Keratinocyte (primary cell): Measurements from ENCODE around the gene NFATC3. TPM values are rescaled to one million over a fixed set of nuclear protein-coding genes. Genes with fewer than 3 reads are reported as not detected.

Source experiments
- DNase-seq: peaks from one replicate; pipeline ENCODE4 v3.0.0-alpha.2; 2011; ENCODE audit warnings: low read depth, missing footprints, low spot score
- FAIRE-seq: peaks from 2 replicates; lab custom pipeline; 2011; peaks lifted over from hg19 to GRCh38; lab: Jason Lieb, UNC
- H2AFZ ChIP-seq: 2 replicates; pipeline ENCODE4 v1.6.0; 2012; ENCODE audit warnings: low read length, control low read depth, inconsistent platforms; ENCODE audit not compliant: control insufficient read depth
- H3K27ac ChIP-seq: 2 replicates; pipeline ENCODE4 v1.5.1; 2011; ENCODE audit warnings: low read length; ENCODE audit not compliant: control insufficient read depth, insufficient read depth
- H3K27me3 ChIP-seq: 3 replicates; pipeline ENCODE4 v1.6.0; 2011; ENCODE audit warnings: low read length; ENCODE audit not compliant: control insufficient read depth, insufficient read depth; ENCODE audit errors: extremely low read depth
- H3K36me3 ChIP-seq, 2 experiments: 2 replicates in 1 of 2; 3 replicates in 1 of 2; pipeline ENCODE4 v1.5.1; 2011; ENCODE audit warnings: low read length in 2 of 2, mild to moderate bottlenecking in 1 of 2; ENCODE audit not compliant: control insufficient read depth in 2 of 2, insufficient read depth in 2 of 2; ENCODE audit errors: extremely low read depth in 1 of 2
- H3K4me1 ChIP-seq: 3 replicates; pipeline ENCODE4 v1.5.1; 2011; ENCODE audit warnings: low read length; ENCODE audit not compliant: control insufficient read depth, insufficient read depth; ENCODE audit errors: extremely low read depth
- H3K4me2 ChIP-seq: 3 replicates; pipeline ENCODE4 v1.6.0; 2011; ENCODE audit warnings: low read depth, low read length; ENCODE audit not compliant: control insufficient read depth, insufficient read depth; ENCODE audit errors: extremely low read depth
- H3K4me3 ChIP-seq, 3 experiments: fragments of 200-600 bp in 1 of 3; sonication (generic) in 1 of 3; 2 replicates in 2 of 3; 3 replicates in 1 of 3; pipeline ENCODE4 v1.5.1; 2011 to 2016; ENCODE audit warnings: low read length in 3 of 3, mild to moderate bottlenecking in 3 of 3, control low read depth in 2 of 3, inconsistent platforms in 1 of 3, low read depth in 1 of 3, mixed read lengths in 1 of 3, mixed run types in 1 of 3, moderate library complexity in 1 of 3; ENCODE audit not compliant: control insufficient read depth in 2 of 3, insufficient read depth in 2 of 3; ENCODE audit errors: extremely low read depth in 1 of 3
- H3K79me2 ChIP-seq: 2 replicates; pipeline ENCODE4 v1.6.0; 2012; ENCODE audit warnings: low read length; ENCODE audit not compliant: control insufficient read depth, insufficient read depth
- H3K9ac ChIP-seq: 3 replicates; pipeline ENCODE4 v1.6.0; 2011; ENCODE audit warnings: low read length; ENCODE audit not compliant: control insufficient read depth, insufficient read depth; ENCODE audit errors: extremely low read depth
- H3K9me1 ChIP-seq: 3 replicates; pipeline ENCODE4 v1.6.0; 2011; ENCODE audit warnings: low read length; ENCODE audit not compliant: control insufficient read depth, insufficient read depth; ENCODE audit errors: extremely low read depth
- H3K9me3 ChIP-seq: 2 replicates; pipeline ENCODE4 v1.5.1; 2012; ENCODE audit warnings: low read depth, low read length; ENCODE audit not compliant: control insufficient read depth
- H4K20me1 ChIP-seq: 3 replicates; pipeline ENCODE4 v1.6.0; 2011; ENCODE audit warnings: low read length; ENCODE audit not compliant: control insufficient read depth, insufficient read depth; ENCODE audit errors: extremely low read depth
- EZH2 ChIP-seq: IDR thresholded peaks from one replicate; pipeline ENCODE4 v1.6.1; 2012; ENCODE audit warnings: inconsistent platforms, mild to moderate bottlenecking, low read length, moderate library complexity
- dilution Hi-C: fragments of 300-500 bp; cut with MboI; formaldehyde crosslinking; loops from one replicate; pipeline ENCODE4 v1.7.0; 2020; ENCODE audit warnings: low sequenced_read_pairs; ENCODE audit not compliant: extremely low pct_ligation_motif_present
- polyA plus RNA-seq, 5 experiments: library from polyadenylated mRNA; depleted of rRNA in 3 of 5; stranded (reverse) in 3 of 5; stranded (forward) in 1 of 5; unstranded in 1 of 5; fragments of >200 nt; gene quantifications; 1 replicate in 1 of 5; 2 replicates in 3 of 5; 3 replicates in 1 of 5; pipeline versions ENCODE4 v1.2.1 to v1.2.3, GENCODE V29; 2011 to 2012; ENCODE audit warnings: missing spikeins in 2 of 5, low read depth in 1 of 5, low replicate concordance in 1 of 5
- TF ChIP-seq, protein P1 (sequence below), 3 experiments: IDR thresholded peaks in 1 of 3; conservative IDR thresholded peaks in 1 of 3; optimal IDR thresholded peaks in 1 of 3; 2 replicates in 2 of 3; 3 replicates in 1 of 3; pipeline versions ENCODE3 to v1.5.1; 2011; ENCODE audit warnings: low read length in 3 of 3, mild to moderate bottlenecking in 3 of 3, moderate library complexity in 2 of 3, control low read depth in 1 of 3, inconsistent platforms in 1 of 3; ENCODE audit not compliant: insufficient read depth in 2 of 3; ENCODE audit errors: extremely low read depth in 1 of 3

Gene NFATC3
- polyA plus RNA-seq, 1 donor (not counting 4 experiments of a cell fraction or from before 2014, with no cell fraction given): 11.5 TPM

GRCh38 chr16:68247400-68247799, 162.2 kb downstream of the NFATC3 start:
- Histone ChIP-seq H3K4me2 (no peak overlapping the region), H4K20me1 (no peaks in the 10 kb centered on the region), H3K4me1 (peaks cover 18% of the 10 kb centered on the region), H3K9me3 (no peaks in the 10 kb centered on the region), H3K9me1 (peaks cover 3% of the 10 kb centered on the region), H3K27ac (no peak overlapping the region), H3K27me3 (no peaks in the 10 kb centered on the region), H2AFZ (no peak overlapping the region), H3K79me2 (no peaks in the 10 kb centered on the region), H3K9ac (no peak overlapping the region), H3K36me3 (peaks cover 0 to 9% of the 10 kb centered on the region in 2 experiments), H3K4me3 (no peak overlapping the region)
- no peak for TF ChIP-seq EZH2
- TF ChIP-seq, protein P1, sequence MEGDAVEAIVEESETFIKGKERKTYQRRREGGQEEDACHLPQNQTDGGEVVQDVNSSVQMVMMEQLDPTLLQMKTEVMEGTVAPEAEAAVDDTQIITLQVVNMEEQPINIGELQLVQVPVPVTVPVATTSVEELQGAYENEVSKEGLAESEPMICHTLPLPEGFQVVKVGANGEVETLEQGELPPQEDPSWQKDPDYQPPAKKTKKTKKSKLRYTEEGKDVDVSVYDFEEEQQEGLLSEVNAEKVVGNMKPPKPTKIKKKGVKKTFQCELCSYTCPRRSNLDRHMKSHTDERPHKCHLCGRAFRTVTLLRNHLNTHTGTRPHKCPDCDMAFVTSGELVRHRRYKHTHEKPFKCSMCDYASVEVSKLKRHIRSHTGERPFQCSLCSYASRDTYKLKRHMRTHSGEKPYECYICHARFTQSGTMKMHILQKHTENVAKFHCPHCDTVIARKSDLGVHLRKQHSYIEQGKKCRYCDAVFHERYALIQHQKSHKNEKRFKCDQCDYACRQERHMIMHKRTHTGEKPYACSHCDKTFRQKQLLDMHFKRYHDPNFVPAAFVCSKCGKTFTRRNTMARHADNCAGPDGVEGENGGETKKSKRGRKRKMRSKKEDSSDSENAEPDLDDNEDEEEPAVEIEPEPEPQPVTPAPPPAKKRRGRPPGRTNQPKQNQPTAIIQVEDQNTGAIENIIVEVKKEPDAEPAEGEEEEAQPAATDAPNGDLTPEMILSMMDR (optimal IDR thresholded peaks at IDR 0.05 in 1 of 3, IDR thresholded peaks at IDR 0.05 in 1 of 3, conservative IDR thresholded peaks at IDR 0.05 in 1 of 3; ENCODE audit: extremely low read depth in 1 of 3, insufficient read depth in 2 of 3, low read length in 3 of 3): no peak
- DNase-seq (no peak), FAIRE-seq (no peak)
- dilution Hi-C loops: no loop called here

DNA sequence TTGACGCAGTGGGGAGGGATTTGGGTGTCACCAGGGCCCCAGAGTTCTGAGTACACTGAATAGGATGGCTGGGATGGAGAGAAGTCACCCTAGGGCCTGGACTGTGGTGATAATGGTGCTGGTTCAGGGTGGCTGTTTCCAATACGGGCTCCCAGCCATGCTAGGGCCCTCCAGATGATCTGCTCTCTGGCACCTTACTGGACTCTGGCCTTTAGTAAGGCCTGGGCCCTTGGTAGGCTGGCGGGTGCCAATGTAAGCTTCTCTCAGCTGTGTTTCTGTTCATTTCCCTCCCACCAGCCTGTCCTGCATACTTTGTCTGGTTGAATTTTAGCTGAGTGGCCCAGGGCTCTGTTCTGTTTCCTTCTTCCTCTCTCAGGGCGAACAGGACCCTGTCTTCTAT, 162.8 kb downstream of the NFATC3 start:
- H3K9me3 ChIP-seq: no peaks in the 10 kb centered on the region
- FAIRE-seq: no peak

More for the DNA sequence above, 162.8 kb downstream of the NFATC3 start:
- no peak for DNase-seq
- Histone ChIP-seq H3K4me3 (no peak overlapping the region), H3K79me2 (no peaks in the 10 kb centered on the region), H3K36me3 (peaks cover 2 to 9% of the 10 kb centered on the region in 2 experiments), H2AFZ (no peak overlapping the region), H4K20me1 (no peaks in the 10 kb centered on the region), H3K4me2 (no peak overlapping the region), H3K27ac (no peak overlapping the region), H3K27me3 (no peaks in the 10 kb centered on the region), H3K4me1 (peaks cover 18% of the 10 kb centered on the region), H3K9me1 (peaks cover 3% of the 10 kb centered on the region), H3K9ac (no peak overlapping the region)
- dilution Hi-C loops: no loop called here
- TF ChIP-seq, protein P1 (optimal IDR thresholded peaks at IDR 0.05 in 1 of 3, IDR thresholded peaks at IDR 0.05 in 1 of 3, conservative IDR thresholded peaks at IDR 0.05 in 1 of 3; ENCODE audit: extremely low read depth in 1 of 3, insufficient read depth in 2 of 3, low read length in 3 of 3): no peak
- no peak for TF ChIP-seq EZH2
